ENCODE data around the gene CREB5. TPM values are rescaled to one million over a fixed set of nuclear protein-coding genes. Genes with fewer than 3 reads are reported as not detected.

CREB5 gene
- total and polyA plus RNA-seq, 2 of the 8 experiments (the other 6 are each of a cell fraction or from before 2014, with no cell fraction given), result 2.4 to 2.7 TPM

GRCh38 chr7:28551331-28551730, 139.0 kb downstream of the CREB5 start (continued):
- TF ChIP-seq CHD7 (IDR thresholded peaks at IDR 0.05; ENCODE audit: insufficient replicate concordance, low read length), result no peak
- TF ChIP-seq, protein P1, sequence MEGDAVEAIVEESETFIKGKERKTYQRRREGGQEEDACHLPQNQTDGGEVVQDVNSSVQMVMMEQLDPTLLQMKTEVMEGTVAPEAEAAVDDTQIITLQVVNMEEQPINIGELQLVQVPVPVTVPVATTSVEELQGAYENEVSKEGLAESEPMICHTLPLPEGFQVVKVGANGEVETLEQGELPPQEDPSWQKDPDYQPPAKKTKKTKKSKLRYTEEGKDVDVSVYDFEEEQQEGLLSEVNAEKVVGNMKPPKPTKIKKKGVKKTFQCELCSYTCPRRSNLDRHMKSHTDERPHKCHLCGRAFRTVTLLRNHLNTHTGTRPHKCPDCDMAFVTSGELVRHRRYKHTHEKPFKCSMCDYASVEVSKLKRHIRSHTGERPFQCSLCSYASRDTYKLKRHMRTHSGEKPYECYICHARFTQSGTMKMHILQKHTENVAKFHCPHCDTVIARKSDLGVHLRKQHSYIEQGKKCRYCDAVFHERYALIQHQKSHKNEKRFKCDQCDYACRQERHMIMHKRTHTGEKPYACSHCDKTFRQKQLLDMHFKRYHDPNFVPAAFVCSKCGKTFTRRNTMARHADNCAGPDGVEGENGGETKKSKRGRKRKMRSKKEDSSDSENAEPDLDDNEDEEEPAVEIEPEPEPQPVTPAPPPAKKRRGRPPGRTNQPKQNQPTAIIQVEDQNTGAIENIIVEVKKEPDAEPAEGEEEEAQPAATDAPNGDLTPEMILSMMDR (IDR thresholded peaks at IDR 0.05; ENCODE audit: control extremely low read depth in 1 of 3, insufficient read depth in 1 of 3, low read depth in 1 of 3, low read length in 3 of 3), result no peak
- TF ChIP-seq GABPA (IDR thresholded peaks at IDR 0.05; ENCODE audit: borderline replicate concordance, insufficient read depth, low read length), result no peak
- TF ChIP-seq TBP (IDR thresholded peaks at IDR 0.05; ENCODE audit: low read depth, low read length), result no peak
- TF ChIP-seq POLR2AphosphoS5 (IDR thresholded peaks at IDR 0.05; ENCODE audit: low read depth, low read length), result no peak
